HTR-8/SVneo (cell line): ENCODE data around the gene LCE4A.
A peak's percentile ranks its signal among the peaks of the same experiment; 100 is the strongest.
"Not testable (repeated sequence)": the region's sequence is repeated elsewhere in the genome, so short reads cannot be mapped to it uniquely, and the experiment has no call there.

ENCODE experiments used
- DNase-seq: peaks from one replicate; pipeline ENCODE4 v3.0.0; 2011; ENCODE audit warnings: low spot score, mixed read lengths; ENCODE audit not compliant: insufficient read length
- FAIRE-seq: peaks from 2 replicates; lab custom pipeline; 2011; peaks lifted over from hg19 to GRCh38; lab: Jason Lieb, UNC

LCE4A gene

GRCh38 chr1:152707860-152708259 is at the start of gene LCE4A:
Gene LCE4A (plus strand): TSS chr1:152708160. CDS start chr1:152709076, 916 bp downstream.
- DNase-seq (no peak), FAIRE-seq (no peak)

- DNase-seq, result no peak
- FAIRE-seq, result no peak
Measured at GRCh38 chr1:152658649-152659048, 49.3 kb upstream of the LCE4A start.

- no peak for FAIRE-seq
- no peak for DNase-seq
Measured at GRCh38 chr1:152663098-152663497, 44.9 kb upstream of the LCE4A start, which contains the start of gene LCE2D. Gene LCE2D (plus strand): TSS chr1:152663380. CDS start chr1:152664106, 726 bp downstream.

GRCh38 chr1:152666171-152666570 is 41.8 kb upstream of the LCE4A start:
- not testable (repeated sequence) for DNase-seq, FAIRE-seq

- FAIRE-seq, result no peak
- DNase-seq, result no peak
Measured at GRCh38 chr1:152667648-152668047, 40.3 kb upstream of the LCE4A start.

GRCh38 chr1:152673016-152673415 is 34.9 kb upstream of the LCE4A start:
- no peak for DNase-seq
- FAIRE-seq, result no peak

- not testable (repeated sequence) for FAIRE-seq, DNase-seq
Measured at GRCh38 chr1:152674983-152675382, 33.0 kb upstream of the LCE4A start, which contains the start of gene LCE2C. Gene LCE2C (plus strand): TSS chr1:152675279. CDS start chr1:152676016, 737 bp downstream.

- FAIRE-seq (no peak), DNase-seq (no peak)
Measured at GRCh38 chr1:152679459-152679858, 28.5 kb upstream of the LCE4A start.

GRCh38 chr1:152681616-152682015 is 26.3 kb upstream of the LCE4A start:
- DNase-seq, result no peak
- FAIRE-seq, result no peak

GRCh38 chr1:152683846-152684245 is 24.1 kb upstream of the LCE4A start:
- FAIRE-seq, result no peak
- DNase-seq, result no peak

- peak; percentile 67 for FAIRE-seq
- DNase-seq, result not testable (repeated sequence)
Measured at GRCh38 chr1:152685823-152686222, 22.1 kb upstream of the LCE4A start, which contains the start of gene LCE2B. Gene LCE2B (plus strand): TSS chr1:152686123. CDS start chr1:152686844, 721 bp downstream.

GRCh38 chr1:152697701-152698600 is 10.0 kb upstream of the LCE4A start, which contains the start of gene LCE2A:
Gene LCE2A (plus strand): TSS chr1:152698345. CDS start chr1:152698902, 557 bp downstream.
- no peak for FAIRE-seq

GRCh38 chr1:152699746-152700145 is 8.2 kb upstream of the LCE4A start:
- DNase-seq (no peak), FAIRE-seq (no peak)

More at GRCh38 chr1:152697701-152698600, 10.0 kb upstream of the LCE4A start, which contains the start of gene LCE2A:
- no peak for DNase-seq

- DNase-seq, result no peak
- FAIRE-seq, result no peak
Measured at GRCh38 chr1:152718238-152718637, 10.3 kb downstream of the LCE4A start.

GRCh38 chr1:152725261-152725660 is 17.3 kb downstream of the LCE4A start:
- FAIRE-seq (no peak), DNase-seq (no peak)

- FAIRE-seq (no peak), DNase-seq (no peak)
Measured at GRCh38 chr1:152728986-152729385, 21.0 kb downstream of the LCE4A start.

GRCh38 chr1:152735648-152736047 is 27.7 kb downstream of the LCE4A start:
- no peak for DNase-seq
- FAIRE-seq, result no peak

GRCh38 chr1:152737997-152738396 is 30.0 kb downstream of the LCE4A start:
- FAIRE-seq (no peak), DNase-seq (no peak)

- no peak for FAIRE-seq
- DNase-seq, result no peak
Measured at GRCh38 chr1:152739841-152740240, 31.9 kb downstream of the LCE4A start.

- FAIRE-seq, result no peak
Measured at GRCh38 chr1:152741656-152742055, 33.7 kb downstream of the LCE4A start.

More at GRCh38 chr1:152741656-152742055, 33.7 kb downstream of the LCE4A start:
- DNase-seq, result no peak
